A549 (cell line): ENCODE measurements around the gene SLC6A4.

ENCODE experiments used
- CHD4 ChIP-seq: fragments of 200-600 bp; sonication (generic); IDR thresholded peaks from 2 replicates; pipeline ENCODE4 v1.6.1; 2016; ENCODE audit warnings: antibody characterized with exemption, mild to moderate bottlenecking, borderline replicate concordance
- ESRRA ChIP-seq: fragments of 150-350 bp; IDR thresholded peaks from 2 replicates; pipeline ENCODE4 v1.6.1; 2014; ENCODE audit warnings: mild to moderate bottlenecking, low read length, borderline replicate concordance
- JUN ChIP-seq, 2 experiments: fragments of >200 bp; sonication (Bioruptor Twin); formaldehyde crosslinking; IDR thresholded peaks; 2 replicates in 1 of 2; 3 replicates in 1 of 2; pipeline ENCODE4 v1.6.1; 2016 to 2017
- KDM1A ChIP-seq: fragments of 200-600 bp; sonication (generic); IDR thresholded peaks from 2 replicates; pipeline ENCODE4 v1.6.1; 2016; ENCODE audit warnings: low read depth, mild to moderate bottlenecking
- RAD21 ChIP-seq, 2 experiments: fragments of >200 bp in 1 of 2; sonication (Bioruptor Twin) in 1 of 2; formaldehyde crosslinking in 1 of 2; IDR thresholded peaks in 1 of 2; conservative IDR thresholded peaks in 1 of 2; 2 replicates in 1 of 2; 3 replicates in 1 of 2; pipeline ENCODE4 v1.6.1; 2012 to 2018; ENCODE audit warnings: inconsistent platforms in 1 of 2
- SMC3 ChIP-seq: fragments of >200 bp; sonication (Bioruptor Twin); formaldehyde crosslinking; IDR thresholded peaks from 3 replicates; pipeline ENCODE4 v1.6.1; 2018; ENCODE audit warnings: inconsistent platforms
- TF ChIP-seq, protein P1 (sequence below): fragments of >200 bp; sonication (Bioruptor Twin); formaldehyde crosslinking; IDR thresholded peaks from 3 replicates; pipeline ENCODE4 v1.5.1; 2016

- TF ChIP-seq, protein P1, sequence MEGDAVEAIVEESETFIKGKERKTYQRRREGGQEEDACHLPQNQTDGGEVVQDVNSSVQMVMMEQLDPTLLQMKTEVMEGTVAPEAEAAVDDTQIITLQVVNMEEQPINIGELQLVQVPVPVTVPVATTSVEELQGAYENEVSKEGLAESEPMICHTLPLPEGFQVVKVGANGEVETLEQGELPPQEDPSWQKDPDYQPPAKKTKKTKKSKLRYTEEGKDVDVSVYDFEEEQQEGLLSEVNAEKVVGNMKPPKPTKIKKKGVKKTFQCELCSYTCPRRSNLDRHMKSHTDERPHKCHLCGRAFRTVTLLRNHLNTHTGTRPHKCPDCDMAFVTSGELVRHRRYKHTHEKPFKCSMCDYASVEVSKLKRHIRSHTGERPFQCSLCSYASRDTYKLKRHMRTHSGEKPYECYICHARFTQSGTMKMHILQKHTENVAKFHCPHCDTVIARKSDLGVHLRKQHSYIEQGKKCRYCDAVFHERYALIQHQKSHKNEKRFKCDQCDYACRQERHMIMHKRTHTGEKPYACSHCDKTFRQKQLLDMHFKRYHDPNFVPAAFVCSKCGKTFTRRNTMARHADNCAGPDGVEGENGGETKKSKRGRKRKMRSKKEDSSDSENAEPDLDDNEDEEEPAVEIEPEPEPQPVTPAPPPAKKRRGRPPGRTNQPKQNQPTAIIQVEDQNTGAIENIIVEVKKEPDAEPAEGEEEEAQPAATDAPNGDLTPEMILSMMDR: no peak
- TF ChIP-seq SMC3 (no peak), ESRRA (no peak), JUN (IDR thresholded peaks at IDR 0.05) (no peak), RAD21 (conservative IDR thresholded peaks at IDR 0.05 in 1 of 2, IDR thresholded peaks at IDR 0.05 in 1 of 2) (no peak), KDM1A (no peak), CHD4 (no peak)
These were observed 32.1 kb upstream of the SLC6A4 start for GRCh38 chr17:30267625-30268024.
